ENCODE results near the gene RXFP4.
A peak's percentile ranks its signal among the peaks of the same experiment; 100 is the strongest.

RXFP4 gene

DNA sequence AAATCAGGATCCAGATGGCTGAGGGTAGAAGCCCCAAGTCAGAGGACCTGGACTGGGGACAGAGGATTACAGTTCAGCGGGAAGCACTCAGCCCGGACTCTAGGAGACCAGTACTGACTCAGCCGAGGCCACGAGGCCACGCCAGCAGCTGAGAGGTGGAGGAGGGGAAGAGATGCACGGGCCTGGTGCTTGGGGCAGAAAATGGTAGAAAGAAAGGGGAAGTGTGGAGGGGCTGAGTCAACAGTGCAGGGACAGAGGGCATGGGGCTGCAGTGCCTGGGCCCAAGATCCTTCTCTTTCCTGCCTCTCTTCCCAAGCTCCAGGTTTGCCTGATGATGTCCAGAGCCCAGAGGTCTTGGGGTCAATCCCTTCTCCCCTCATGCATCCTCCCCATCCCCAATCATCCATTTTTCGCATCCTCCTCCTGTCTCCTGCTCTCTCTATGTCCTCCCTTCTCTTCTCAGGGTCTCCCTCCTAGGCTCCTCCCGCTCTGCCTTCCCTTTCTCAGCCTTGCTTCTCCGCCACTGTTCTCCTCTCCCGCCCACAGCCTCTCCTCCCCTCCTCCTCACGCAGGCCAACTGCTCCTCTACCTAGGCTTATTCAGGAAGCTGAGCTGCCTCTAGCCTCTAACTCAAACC lies 29.2 kb downstream of the RXFP4 start:
- TF ChIP-seq, protein P1, sequence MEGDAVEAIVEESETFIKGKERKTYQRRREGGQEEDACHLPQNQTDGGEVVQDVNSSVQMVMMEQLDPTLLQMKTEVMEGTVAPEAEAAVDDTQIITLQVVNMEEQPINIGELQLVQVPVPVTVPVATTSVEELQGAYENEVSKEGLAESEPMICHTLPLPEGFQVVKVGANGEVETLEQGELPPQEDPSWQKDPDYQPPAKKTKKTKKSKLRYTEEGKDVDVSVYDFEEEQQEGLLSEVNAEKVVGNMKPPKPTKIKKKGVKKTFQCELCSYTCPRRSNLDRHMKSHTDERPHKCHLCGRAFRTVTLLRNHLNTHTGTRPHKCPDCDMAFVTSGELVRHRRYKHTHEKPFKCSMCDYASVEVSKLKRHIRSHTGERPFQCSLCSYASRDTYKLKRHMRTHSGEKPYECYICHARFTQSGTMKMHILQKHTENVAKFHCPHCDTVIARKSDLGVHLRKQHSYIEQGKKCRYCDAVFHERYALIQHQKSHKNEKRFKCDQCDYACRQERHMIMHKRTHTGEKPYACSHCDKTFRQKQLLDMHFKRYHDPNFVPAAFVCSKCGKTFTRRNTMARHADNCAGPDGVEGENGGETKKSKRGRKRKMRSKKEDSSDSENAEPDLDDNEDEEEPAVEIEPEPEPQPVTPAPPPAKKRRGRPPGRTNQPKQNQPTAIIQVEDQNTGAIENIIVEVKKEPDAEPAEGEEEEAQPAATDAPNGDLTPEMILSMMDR (conservative IDR thresholded peaks at IDR 0.05): no peak
- no peak overlapping the region for H3K27ac ChIP-seq

DNA sequence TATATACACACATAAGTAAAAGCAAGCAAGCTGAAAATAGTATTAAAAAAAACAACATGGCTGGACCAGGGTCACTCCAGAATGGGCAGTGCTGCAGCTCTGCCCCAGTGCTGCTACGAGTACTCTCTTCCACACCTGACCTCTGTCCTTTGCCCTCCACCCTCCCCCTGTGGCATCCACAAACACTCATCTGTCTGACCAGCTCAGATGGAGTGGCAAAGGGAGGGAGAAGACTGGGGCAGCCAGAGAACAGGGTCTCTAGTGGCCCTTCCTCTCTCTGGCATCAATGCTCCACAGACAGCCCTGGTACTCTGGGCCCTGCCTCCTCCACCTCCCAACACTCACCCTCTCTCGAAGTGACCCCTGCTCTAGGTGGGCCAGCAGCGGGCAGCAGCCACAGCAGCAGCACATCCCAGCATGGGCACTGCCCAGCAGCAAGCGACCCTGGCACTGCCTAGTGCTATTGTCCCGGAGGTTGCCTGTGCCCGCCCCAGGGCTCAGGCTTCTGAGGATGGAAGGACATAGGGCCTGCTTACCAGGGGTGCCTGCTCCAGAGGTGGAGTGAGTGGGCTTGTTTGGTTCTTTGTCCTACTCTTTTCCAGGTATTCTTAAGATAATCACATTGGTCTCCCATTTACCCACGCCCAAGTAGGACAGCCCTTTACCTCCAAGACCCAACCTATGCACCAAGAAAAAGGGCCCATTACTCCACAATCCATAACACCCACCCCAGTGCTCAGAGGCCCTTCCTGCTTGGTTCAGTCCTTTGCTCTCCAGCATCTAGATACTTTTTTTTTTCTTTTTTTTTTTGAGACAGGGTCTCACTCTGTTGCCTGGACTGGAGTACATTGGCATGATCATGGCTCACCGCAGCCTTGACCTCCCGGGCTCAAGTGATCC lies 30.7 kb downstream of the RXFP4 start:
- TF ChIP-seq, protein P1 (conservative IDR thresholded peaks at IDR 0.05): no peak
- H3K27ac ChIP-seq: no peak overlapping the region

DNA sequence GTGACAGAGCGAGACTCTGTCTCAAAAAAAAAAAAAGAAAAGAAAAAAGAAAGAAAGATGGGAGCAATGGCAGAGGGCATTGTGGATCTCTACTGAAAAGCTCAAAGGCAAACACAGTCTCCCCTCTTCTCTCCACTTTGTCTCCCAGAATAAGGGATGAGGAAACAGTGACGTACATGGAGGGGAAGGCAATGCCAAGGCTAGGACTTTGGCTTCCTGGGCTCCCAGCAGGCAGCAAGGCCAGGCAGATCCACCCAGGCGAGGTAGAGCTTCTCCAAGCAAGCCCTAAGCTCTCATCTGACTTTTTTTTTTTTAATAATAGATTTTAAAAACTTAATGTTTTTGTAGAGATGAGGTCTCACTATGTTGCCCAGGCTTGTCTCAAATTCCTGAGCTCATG lies 32.3 kb downstream of the RXFP4 start:
- TF ChIP-seq, protein P1 (conservative IDR thresholded peaks at IDR 0.05): no peak

DNA sequence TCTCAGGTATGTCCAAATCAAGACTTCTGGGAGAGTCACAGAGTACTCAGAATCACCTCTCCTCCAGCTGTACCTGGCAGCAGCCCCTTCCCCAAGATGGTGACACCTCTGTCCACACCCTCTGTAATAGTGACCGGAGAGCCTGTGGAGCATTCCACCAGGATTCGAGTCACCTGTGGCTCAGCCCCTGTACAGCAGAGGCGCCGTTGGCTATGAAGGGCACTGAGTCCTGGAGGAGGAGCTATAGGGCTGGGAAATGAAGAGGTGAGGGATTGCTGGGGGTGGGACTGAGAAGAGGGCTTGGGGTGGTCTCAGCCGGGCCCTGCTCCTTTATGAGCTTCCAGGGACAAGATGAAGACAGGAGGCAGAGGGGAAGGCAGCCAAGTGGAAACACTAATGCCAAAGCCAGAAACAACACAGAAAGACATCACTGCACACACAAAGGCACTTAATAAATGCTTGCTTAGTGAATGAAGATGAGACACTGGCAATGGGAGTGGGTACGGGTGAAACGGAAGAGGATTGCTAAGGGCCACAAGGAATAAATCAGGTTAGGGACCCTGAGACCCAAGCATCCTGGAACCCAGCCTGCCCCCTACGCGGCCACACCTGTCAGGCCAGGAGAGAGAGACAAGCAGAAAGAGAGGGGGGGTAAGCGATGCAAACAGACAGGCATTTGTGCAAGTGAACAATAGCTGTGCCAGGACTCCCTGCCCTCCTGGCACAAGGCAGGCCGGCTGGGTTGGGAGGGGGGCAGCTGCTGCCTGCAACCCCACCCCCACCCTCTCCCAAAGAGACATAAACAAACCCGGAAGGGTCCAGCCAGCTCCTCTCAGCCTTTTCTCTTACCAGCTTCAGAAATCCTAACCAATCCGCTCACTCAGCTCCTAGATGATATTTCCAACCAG lies 33.0 kb downstream of the RXFP4 start:
- H3K27ac ChIP-seq: no peak overlapping the region
- TF ChIP-seq, protein P1 (conservative IDR thresholded peaks at IDR 0.05): no peak

More for the DNA sequence above, 32.3 kb downstream of the RXFP4 start:
- H3K27ac ChIP-seq: no peak overlapping the region

DNA sequence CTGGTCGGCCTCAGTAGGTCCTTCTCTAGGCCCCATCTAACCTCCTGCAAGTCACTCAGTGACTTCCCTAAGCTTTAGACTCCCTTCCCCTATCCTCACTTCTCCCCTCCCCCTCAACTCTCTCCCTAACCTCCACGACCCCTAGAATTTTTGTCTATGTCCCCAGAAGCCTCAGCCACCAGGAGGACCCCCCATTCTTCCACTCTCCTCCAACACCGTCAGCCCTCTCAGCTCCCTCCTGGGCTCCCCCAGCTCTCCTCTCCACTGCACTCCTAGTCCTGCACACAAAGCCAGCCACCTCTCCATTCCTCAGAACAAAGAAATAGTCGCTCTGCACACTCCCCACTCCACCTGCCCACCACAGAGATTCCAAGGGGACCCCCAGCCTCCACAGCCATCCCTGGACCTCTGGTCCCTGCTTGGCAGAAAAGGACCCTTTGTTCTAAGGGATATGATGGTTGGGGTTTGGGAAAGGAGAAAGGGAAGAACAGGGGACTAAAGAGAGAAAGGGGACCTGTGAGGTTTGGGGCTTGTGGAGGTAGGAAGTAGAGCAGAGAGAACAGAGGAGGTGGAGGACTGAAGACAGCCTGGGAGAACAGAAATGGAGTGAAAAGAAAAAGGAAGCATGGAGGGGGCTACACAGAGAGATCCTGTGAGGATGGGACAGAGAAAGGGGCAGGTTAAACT lies 34.1 kb downstream of the RXFP4 start:
- no peak overlapping the region for H3K27ac ChIP-seq
- TF ChIP-seq, protein P1 (conservative IDR thresholded peaks at IDR 0.05): no peak

DNA sequence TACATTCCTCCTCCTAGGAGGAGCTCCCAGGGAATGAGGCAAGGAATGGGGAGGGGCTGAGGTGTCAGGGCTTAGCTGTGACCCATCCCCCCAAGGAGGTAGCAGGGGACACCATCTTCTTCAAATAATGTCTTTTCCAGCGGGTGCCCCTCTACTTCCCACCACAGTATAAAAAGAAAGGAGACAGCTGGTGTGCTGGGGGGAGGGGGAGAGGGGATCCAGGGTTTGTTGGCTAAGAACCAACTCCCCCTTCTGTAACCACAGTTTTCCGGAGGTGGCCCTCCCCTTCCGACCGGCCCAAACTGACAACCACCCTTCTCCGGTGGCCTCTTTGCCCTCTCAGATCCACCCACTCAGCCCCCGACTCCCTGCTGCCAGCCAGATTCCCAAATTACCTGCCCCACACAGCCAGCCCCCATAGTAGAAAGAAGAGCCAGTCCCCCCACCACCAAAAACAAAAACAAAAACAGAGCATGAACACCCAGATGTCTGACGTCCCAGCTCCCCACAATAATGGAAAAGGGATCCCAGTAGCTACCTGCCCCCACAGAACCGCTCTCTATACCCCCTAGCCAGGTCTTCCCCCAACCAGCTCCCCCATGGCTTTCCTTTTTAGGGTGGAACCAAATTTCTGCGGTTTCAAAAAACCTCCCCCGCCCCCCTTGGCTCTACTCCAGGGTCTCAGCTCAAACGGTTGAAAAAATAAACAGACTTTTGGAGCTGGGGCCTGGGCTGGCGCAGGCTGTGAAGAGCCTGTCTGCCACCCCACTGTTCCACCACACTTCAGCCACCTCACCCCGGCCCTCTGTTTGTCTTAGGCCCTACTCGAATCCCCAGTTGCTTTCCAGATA lies 34.8 kb downstream of the RXFP4 start:
- H3K27ac ChIP-seq: peak overlapping the region; percentile 78; the same call in 1 of the 2 replicates
- TF ChIP-seq, protein P1 (conservative IDR thresholded peaks at IDR 0.05): no peak
